HL-60 (cell line): Measurements from ENCODE around the gene MACROD2.

Experiments
- DNase-seq, 2 experiments: peaks; one replicate each; pipeline ENCODE4 v3.0.0-alpha.2; 2010 to 2020; ENCODE audit warnings: low read depth in 1 of 2, low spot score in 1 of 2
- H3K27ac ChIP-seq: fragments of 250-450 bp; sonication (Bioruptor Pico); replicated peaks from 2 replicates; pipeline ENCODE4 v1.5.1; 2020; ENCODE audit warnings: mild to moderate bottlenecking, moderate library complexity
- H3K27me3 ChIP-seq: fragments of 250-450 bp; sonication (Bioruptor Pico); 2 replicates; pipeline ENCODE4 v1.5.1; 2021; ENCODE audit warnings: mild to moderate bottlenecking, moderate library complexity; ENCODE audit not compliant: insufficient read depth, poor library complexity, severe bottlenecking
- H3K4me3 ChIP-seq: replicated peaks from 2 replicates; pipeline ENCODE4 v1.5.1; 2011; ENCODE audit warnings: mild to moderate bottlenecking, control low read depth, low read length; ENCODE audit not compliant: insufficient read depth
- GABPA ChIP-seq: IDR thresholded peaks from 2 replicates; pipeline ENCODE4 v1.6.1; 2012; ENCODE audit warnings: low read depth
- POLR2AphosphoS5 ChIP-seq: IDR thresholded peaks from 2 replicates; pipeline ENCODE4 v1.6.1; 2012; ENCODE audit warnings: low read depth
- SPI1 ChIP-seq: IDR thresholded peaks from 2 replicates; pipeline ENCODE4 v1.6.1; 2012; ENCODE audit warnings: low read depth, mild to moderate bottlenecking, borderline replicate concordance
- TF ChIP-seq, protein P1 (sequence below): IDR thresholded peaks from 2 replicates; pipeline ENCODE4 v1.6.1; 2012; ENCODE audit warnings: low read depth; ENCODE audit not compliant: insufficient replicate concordance
- TF ChIP-seq, protein P2 (sequence below): IDR thresholded peaks from one replicate; pipeline ENCODE4 v1.5.1; 2011; ENCODE audit warnings: low read length, control low read depth, inconsistent platforms; ENCODE audit not compliant: insufficient read depth

The MACROD2 gene

GRCh38 chr20:14148042-14148441 lies 152.7 kb downstream of the MACROD2 start:
- TF ChIP-seq GABPA, result no peak
- TF ChIP-seq, protein P1, sequence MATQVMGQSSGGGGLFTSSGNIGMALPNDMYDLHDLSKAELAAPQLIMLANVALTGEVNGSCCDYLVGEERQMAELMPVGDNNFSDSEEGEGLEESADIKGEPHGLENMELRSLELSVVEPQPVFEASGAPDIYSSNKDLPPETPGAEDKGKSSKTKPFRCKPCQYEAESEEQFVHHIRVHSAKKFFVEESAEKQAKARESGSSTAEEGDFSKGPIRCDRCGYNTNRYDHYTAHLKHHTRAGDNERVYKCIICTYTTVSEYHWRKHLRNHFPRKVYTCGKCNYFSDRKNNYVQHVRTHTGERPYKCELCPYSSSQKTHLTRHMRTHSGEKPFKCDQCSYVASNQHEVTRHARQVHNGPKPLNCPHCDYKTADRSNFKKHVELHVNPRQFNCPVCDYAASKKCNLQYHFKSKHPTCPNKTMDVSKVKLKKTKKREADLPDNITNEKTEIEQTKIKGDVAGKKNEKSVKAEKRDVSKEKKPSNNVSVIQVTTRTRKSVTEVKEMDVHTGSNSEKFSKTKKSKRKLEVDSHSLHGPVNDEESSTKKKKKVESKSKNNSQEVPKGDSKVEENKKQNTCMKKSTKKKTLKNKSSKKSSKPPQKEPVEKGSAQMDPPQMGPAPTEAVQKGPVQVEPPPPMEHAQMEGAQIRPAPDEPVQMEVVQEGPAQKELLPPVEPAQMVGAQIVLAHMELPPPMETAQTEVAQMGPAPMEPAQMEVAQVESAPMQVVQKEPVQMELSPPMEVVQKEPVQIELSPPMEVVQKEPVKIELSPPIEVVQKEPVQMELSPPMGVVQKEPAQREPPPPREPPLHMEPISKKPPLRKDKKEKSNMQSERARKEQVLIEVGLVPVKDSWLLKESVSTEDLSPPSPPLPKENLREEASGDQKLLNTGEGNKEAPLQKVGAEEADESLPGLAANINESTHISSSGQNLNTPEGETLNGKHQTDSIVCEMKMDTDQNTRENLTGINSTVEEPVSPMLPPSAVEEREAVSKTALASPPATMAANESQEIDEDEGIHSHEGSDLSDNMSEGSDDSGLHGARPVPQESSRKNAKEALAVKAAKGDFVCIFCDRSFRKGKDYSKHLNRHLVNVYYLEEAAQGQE, result no peak
- TF ChIP-seq SPI1, result no peak
- no peak for TF ChIP-seq POLR2AphosphoS5
- TF ChIP-seq, protein P2, sequence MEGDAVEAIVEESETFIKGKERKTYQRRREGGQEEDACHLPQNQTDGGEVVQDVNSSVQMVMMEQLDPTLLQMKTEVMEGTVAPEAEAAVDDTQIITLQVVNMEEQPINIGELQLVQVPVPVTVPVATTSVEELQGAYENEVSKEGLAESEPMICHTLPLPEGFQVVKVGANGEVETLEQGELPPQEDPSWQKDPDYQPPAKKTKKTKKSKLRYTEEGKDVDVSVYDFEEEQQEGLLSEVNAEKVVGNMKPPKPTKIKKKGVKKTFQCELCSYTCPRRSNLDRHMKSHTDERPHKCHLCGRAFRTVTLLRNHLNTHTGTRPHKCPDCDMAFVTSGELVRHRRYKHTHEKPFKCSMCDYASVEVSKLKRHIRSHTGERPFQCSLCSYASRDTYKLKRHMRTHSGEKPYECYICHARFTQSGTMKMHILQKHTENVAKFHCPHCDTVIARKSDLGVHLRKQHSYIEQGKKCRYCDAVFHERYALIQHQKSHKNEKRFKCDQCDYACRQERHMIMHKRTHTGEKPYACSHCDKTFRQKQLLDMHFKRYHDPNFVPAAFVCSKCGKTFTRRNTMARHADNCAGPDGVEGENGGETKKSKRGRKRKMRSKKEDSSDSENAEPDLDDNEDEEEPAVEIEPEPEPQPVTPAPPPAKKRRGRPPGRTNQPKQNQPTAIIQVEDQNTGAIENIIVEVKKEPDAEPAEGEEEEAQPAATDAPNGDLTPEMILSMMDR, result no peak
- Histone ChIP-seq H3K4me3 (no peak overlapping the region), H3K27ac (no peak overlapping the region), H3K27me3 (no peaks in the 10 kb centered on the region)
- DNase-seq, result no peak

GRCh38 chr20:14155361-14155760 lies 160.0 kb downstream of the MACROD2 start:
- Histone ChIP-seq H3K27ac (no peak overlapping the region), H3K27me3 (no peaks in the 10 kb centered on the region), H3K4me3 (no peak overlapping the region)
- no peak for TF ChIP-seq SPI1
- no peak for DNase-seq

GRCh38 chr20:14178528-14178927 lies 183.2 kb downstream of the MACROD2 start:
- Histone ChIP-seq H3K4me3 (no peak overlapping the region), H3K27me3 (no peaks in the 10 kb centered on the region), H3K27ac (no peak overlapping the region)
- DNase-seq, result no peak
- TF ChIP-seq POLR2AphosphoS5, result no peak
- no peak for TF ChIP-seq GABPA
- TF ChIP-seq, protein P1, result no peak
- TF ChIP-seq SPI1, result no peak
- TF ChIP-seq, protein P2, result no peak

DNA sequence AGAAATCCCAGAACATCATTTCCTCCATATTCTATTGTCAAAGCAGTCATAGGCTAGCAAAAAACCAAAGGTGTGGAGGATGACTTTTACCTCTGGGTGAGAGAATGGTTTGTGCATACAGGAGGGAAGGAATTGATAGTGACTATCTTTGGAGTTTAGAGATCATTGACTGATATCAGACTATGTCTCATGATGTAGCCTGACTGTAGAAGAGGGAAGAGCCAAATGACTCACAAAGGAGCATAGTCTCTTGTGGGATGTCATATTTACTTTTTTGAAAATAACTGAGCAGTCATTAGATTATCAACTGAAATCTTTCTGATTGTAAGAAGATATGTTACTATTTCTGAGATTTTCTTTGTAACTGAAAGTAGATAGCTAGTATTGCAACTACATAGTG lies 183.6 kb downstream of the MACROD2 start:
- Histone ChIP-seq H3K4me3 (no peak overlapping the region), H3K27me3 (no peaks in the 10 kb centered on the region), H3K27ac (no peak overlapping the region)
- TF ChIP-seq SPI1, result no peak
- TF ChIP-seq, protein P2, result no peak
- TF ChIP-seq, protein P1, result no peak
- no peak for TF ChIP-seq GABPA
- TF ChIP-seq POLR2AphosphoS5, result no peak
- no peak for DNase-seq
